Daoy (cell line): Measurements from ENCODE around the gene C7. TPM values are rescaled to one million over a fixed set of nuclear protein-coding genes. Genes with fewer than 3 reads are reported as not detected.
A peak's percentile ranks its signal among the peaks of the same experiment; 100 is the strongest.
"Not testable (repeated sequence)": the region's sequence is repeated elsewhere in the genome, so short reads cannot be mapped to it uniquely, and the experiment has no call there.

Source experiments
- DNase-seq: peaks from one replicate; pipeline ENCODE4 v3.0.0-alpha.2; 2015; ENCODE audit warnings: low read depth
- total RNA-seq: library from RNA; depleted of rRNA; stranded (reverse); fragments of >200 nt; shearing (Covaris generic); gene quantifications from 2 replicates; pipeline ENCODE4 v1.2.3, GENCODE V29; 2014; rRNA removed

C7 gene
- total RNA-seq, 1 experiment from 2014 or later: 1.0 TPM

DNA sequence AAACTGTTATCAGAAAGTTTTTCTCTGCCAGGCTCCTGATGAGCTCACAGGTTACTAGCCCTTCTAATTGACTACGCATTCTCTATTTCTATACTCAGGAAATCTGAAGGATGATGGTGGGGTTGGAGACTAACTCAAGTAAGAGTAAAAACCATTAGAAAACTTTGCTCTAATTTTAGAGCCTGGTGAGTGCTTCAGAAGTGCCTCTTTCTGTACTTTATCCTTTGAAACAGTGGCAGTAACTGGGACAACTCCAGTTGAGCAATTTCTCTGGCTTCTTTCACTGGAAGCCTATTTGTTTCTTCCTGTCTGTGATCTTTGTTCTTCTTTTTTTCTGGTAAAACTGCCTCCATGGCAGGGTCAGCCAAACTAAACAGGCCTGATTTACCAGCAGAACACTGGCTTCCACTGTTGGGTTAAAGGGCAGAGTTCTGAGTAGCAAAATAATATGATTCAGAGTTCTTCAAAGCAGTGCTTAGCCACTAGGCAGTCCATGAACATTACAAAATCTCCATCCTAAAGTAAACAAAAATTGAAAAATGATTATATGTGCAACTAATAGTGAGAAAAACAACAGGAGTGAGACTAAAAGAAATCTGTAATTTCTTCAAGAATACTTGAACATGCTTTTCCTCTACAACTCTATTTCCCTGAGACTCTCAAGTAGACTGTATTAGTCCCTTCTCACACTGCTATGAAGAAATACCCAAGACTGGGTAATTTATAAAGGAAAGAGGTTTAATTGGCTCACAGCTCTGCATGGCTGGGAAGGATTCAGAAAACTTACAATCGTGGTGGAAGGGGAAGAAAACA is 82.1 kb downstream of the C7 start:
- no peak for DNase-seq

DNA sequence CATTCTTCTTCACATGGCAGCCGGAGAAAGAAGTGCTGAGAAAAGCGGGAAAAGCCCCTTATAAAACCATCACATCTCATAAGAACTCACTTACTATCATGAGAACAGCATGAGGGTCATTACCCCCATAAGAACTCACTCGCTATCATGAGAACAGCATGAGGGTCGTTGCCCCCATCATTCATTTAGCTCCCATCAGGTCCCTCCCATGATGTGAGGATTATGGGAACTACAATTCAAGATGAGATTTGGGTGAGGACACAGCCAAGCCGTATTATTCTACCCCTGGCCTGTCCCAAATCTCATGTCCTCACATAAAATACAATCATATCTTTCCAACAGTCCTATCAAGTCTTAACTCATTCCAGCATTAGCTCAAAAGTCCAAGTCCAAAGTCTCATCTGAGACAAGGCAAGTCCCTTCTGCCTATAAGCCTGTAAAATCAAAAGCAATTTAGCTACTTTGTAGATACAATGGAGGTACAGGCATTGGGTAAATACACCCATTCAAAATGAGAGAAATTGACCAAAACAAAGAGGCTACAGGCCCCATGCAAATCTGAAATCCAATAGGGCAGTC is 82.8 kb downstream of the C7 start:
- no peak for DNase-seq

- no peak for DNase-seq
Observed at GRCh38 chr5:40995801-40996586, 86.7 kb downstream of the C7 start.

- DNase-seq: no peak
Observed at GRCh38 chr5:40999142-40999541, 89.8 kb downstream of the C7 start.

DNA sequence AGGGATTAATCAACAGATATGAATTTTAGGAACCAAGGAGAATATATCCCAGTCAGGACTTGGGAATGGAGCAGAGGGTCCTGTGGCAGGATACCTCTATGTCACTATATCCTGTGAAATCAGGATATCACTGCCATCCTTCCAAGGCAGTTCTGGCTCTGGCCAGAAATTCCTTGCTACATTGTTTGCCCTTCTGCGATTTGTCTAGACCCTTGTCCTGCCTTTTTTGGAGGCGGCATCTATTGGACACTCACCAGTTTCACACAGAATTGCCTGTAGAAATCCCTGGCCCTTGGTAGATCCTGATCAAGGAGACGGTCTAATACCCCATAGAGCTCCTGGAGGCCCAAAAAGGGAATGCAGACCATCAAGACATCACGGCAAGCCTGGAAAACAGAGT is 90.7 kb downstream of the C7 start:
- DNase-seq: no peak

DNA sequence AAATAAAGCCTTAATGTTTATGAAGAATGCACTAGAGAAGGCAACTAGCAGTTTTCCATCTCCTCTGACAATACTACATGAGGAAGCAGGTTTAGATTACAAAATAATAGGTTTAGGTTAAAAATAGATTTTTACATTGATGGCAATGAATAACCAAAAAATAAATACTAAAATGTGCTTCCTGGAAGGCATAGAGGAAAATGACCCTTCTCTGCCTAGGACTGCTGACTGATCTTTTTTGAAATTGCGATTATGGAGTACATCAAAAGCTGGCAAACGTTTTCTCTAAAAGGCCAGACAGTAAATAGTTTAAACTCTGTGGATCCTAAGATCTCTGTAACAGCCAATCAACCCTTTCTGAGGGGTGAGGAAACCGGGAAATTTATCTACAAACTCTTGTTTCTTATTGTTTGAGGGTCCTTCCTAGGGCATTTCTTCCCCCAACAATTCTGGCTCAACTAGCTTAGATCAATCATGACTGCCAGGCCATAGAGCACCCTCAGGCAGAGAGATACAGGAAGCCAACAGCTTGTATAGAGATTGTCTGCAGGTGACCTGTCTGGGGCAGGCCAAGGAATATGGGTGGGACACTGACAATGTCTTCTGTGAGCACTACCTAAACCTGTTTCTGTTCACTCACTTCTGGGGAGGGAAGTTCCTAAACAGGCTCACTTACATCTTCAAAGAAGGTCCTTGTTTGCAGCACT is 94.5 kb downstream of the C7 start:
- no peak for DNase-seq

DNA sequence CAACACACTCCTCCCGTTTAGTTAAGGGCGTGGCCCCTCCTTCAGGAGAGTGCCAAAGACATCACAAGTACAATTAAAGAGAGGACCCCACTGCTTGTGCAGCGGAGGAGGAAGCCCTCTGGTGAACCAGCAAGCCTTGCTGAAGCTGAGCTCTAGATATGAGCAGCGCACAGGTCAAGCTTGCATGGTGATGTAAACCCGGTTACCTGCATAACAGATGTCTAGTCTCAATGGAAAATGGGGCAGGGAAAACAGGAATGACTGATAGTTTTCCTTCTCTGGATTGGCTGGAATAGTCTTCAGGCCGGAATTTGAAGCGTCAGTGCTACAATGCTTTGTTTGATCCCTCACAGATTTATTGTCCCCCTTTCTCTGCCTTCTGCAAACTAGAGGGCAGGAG is 95.6 kb downstream of the C7 start:
- no peak for DNase-seq

DNA sequence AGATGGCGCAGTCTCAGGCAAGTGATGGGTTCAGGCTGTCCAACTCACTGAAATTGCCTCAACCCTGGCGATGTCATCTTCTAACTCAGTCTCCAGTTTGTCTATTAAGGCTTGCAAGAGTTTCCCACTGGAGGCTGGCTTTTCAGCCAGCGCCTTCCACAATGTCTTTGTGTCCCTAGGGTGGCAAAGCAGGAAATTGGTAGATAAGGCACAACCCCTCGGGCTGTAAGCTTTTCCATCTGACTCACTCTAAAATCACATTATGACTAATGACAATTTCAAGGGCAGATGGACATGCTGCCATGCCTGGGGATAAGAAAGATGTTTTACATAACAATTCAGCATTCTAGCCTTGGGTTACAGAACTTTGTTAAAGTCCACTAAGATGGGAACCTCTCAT is 99.9 kb downstream of the C7 start:
- peak; percentile 23 for DNase-seq

- DNase-seq: no peak
Observed at GRCh38 chr5:41010572-41010971, 101.3 kb downstream of the C7 start.

DNA sequence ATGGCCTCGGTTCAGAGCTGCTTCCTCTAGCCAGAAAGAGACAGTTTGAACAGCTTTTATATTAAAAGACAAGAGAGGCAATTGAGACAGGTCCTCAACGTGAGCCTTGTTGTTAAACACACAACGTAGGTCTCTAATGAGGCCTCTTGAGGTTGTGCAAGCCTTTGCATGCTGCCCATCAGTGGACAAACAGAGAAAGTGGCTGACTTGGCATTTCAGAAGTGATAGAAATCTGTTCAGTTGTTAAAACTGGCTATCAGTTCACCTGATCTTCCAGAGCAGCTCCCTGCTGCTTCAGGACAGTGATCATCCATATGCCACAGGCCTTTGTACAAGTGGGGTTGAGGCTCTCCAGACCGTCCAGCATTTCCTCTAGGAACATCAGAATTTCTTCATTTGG is 103.0 kb downstream of the C7 start:
- DNase-seq: no peak

GRCh38 chr5:41022600-41022999 is 113.3 kb downstream of the C7 start:
- DNase-seq: not testable (repeated sequence)

Other genes starting within 250 kb of the C7 start
- 4.5 and 6.9 TPM in 2 replicates for gene PTGER4, start 229.6 kb upstream of the C7 start, total RNA-seq
- 14.7 and 16.2 TPM in 2 replicates for gene TTC33, start 153.5 kb upstream of the C7 start, total RNA-seq
- gene PRKAA1, start 111.1 kb upstream of the C7 start, total RNA-seq: 52.6 and 78.2 TPM in 2 replicates
- 312 and 606 TPM in 2 replicates for gene RPL37, start 74.3 kb upstream of the C7 start, total RNA-seq
- gene CARD6, start 68.1 kb upstream of the C7 start, total RNA-seq: 2.1 and 2.7 TPM in 2 replicates
- gene MROH2B, start 161.8 kb downstream of the C7 start, total RNA-seq: under 0.01 TPM in 1 of 2 replicates, not detected in the other